Measurements from ENCODE around the gene NAPEPLD.
"Not testable (repeated sequence)": the region's sequence is repeated elsewhere in the genome, so short reads cannot be mapped to it uniquely, and the experiment has no call there.

DNA sequence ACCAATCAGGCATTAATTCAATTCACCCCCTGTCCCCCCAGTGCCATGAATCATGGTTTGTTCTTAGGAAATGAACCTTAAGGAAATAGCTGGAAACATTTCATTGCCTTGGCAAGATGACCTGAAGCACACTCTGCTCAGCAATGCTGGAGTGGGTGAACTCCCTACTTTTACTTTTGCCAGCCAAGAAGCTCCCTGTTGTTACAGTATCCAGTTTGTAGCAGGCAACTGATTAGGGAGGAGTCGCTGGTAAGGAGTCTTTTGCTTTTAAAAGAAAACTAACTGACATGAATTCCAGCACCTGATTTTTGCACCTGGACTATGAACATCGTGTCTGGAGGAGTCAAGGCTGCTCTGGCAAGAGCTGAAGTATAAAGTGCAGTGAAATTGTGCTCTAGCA, 13.7 kb upstream of the NAPEPLD start:
- not testable (repeated sequence) for TF ChIP-seq CTCF (IDR thresholded peaks at IDR 0.05); POLR2A (IDR thresholded peaks at IDR 0.05; ENCODE audit: low read depth); POLR2AphosphoS5 (IDR thresholded peaks at IDR 0.05); EP300 (IDR thresholded peaks at IDR 0.05)

All from esophagus muscularis mucosa (tissue), 4 donors.